Liver (tissue), 9 donors: ENCODE measurements around the gene TRIM71. TPM values are rescaled to one million over a fixed set of nuclear protein-coding genes. Genes with fewer than 3 reads are reported as not detected.

Experiments
- DNase-seq: peaks from one replicate; pipeline ENCODE4 v3.0.0-alpha.2; 2017; ENCODE audit warnings: low spot score
- H3K27ac ChIP-seq, 2 donors: one replicate each; pipeline ENCODE4 v1.7.0; 2013; ENCODE audit warnings: inconsistent platforms in 2 of 2, low read length in 2 of 2, control low read depth in 1 of 2, low read depth in 1 of 2, mild to moderate bottlenecking in 1 of 2
- H3K27me3 ChIP-seq, 4 donors: one replicate each; pipeline versions ENCODE4 v1.6.1 to v1.7.0; 2013; ENCODE audit warnings: low read length in 3 of 4, inconsistent platforms in 1 of 4, mild to moderate bottlenecking in 1 of 4, moderate library complexity in 1 of 4; ENCODE audit not compliant: control insufficient read depth in 4 of 4, insufficient read depth in 4 of 4
- H3K36me3 ChIP-seq, 4 donors: one replicate each; pipeline versions ENCODE4 v1.6.1 to v1.7.0; 2013; ENCODE audit warnings: low read length in 3 of 4, mild to moderate bottlenecking in 3 of 4, low read depth in 1 of 4, moderate library complexity in 1 of 4; ENCODE audit not compliant: control insufficient read depth in 4 of 4, insufficient read depth in 3 of 4
- H3K4me1 ChIP-seq, 4 donors: one replicate each; pipeline versions ENCODE4 v1.6.1 to v1.7.0; 2013; ENCODE audit warnings: low read length in 3 of 4, mild to moderate bottlenecking in 3 of 4, moderate library complexity in 1 of 4; ENCODE audit not compliant: control insufficient read depth in 4 of 4, insufficient read depth in 4 of 4
- H3K4me3 ChIP-seq, 3 donors: one replicate each; pipeline versions ENCODE4 v1.6.1 to v1.7.0; 2013; ENCODE audit warnings: low read length in 3 of 3, control low read depth in 1 of 3, low read depth in 1 of 3, mild to moderate bottlenecking in 1 of 3
- H3K9ac ChIP-seq, 2 donors: one replicate each; pipeline ENCODE4 v1.7.0; 2013; ENCODE audit warnings: low read length in 2 of 2, mild to moderate bottlenecking in 2 of 2, moderate library complexity in 2 of 2, control low read depth in 1 of 2, low read depth in 1 of 2
- H3K9me3 ChIP-seq, 4 donors: one replicate each; pipeline versions ENCODE4 v1.6.1 to v1.7.0; 2013; ENCODE audit warnings: low read length in 3 of 4; ENCODE audit not compliant: control insufficient read depth in 4 of 4
- FOXA2 ChIP-seq: IDR thresholded peaks from 2 replicates; pipeline ENCODE4 v1.6.1; 2016; ENCODE audit warnings: antibody characterized with exemption
- GABPA ChIP-seq, 2 donors: IDR thresholded peaks in 1 of 2; conservative IDR thresholded peaks in 1 of 2; 2 replicates each; pipeline ENCODE4 v1.6.1; 2016; ENCODE audit warnings: antibody characterized with exemption in 2 of 2, mild to moderate bottlenecking in 1 of 2, moderate library complexity in 1 of 2
- JUND ChIP-seq, 2 donors: IDR thresholded peaks; 2 replicates each; pipeline ENCODE4 v1.6.1; 2016; ENCODE audit warnings: antibody characterized with exemption in 2 of 2
- NR2F2 ChIP-seq: IDR thresholded peaks from 2 replicates; pipeline ENCODE4 v1.6.1; 2016; ENCODE audit warnings: antibody characterized with exemption
- REST ChIP-seq: IDR thresholded peaks from 2 replicates; pipeline ENCODE4 v1.6.1; 2016; ENCODE audit warnings: antibody characterized with exemption, mild to moderate bottlenecking
- SP1 ChIP-seq: IDR thresholded peaks from 2 replicates; pipeline ENCODE4 v1.6.1; 2018; ENCODE audit warnings: antibody characterized with exemption, mild to moderate bottlenecking
- ZBTB33 ChIP-seq: IDR thresholded peaks from 2 replicates; pipeline ENCODE4 v1.6.1; 2016; ENCODE audit warnings: antibody characterized with exemption
- WGBS: extraction: QIAGEN DNeasy Blood & Tissue Kit; methylation state at CpG from one replicate; pipeline ENCODE4 v1.1.7; 2013; 5-methylcytosine and 5-hydroxymethylcytosine counted together
- polyA plus RNA-seq, 2 donors: library from polyadenylated mRNA; stranded (reverse) in 1 of 2; unstranded in 1 of 2; fragments of 200-250 nt in 1 of 2; fragments of >200 nt in 1 of 2; fragmentation: Nextera tagmentation in 1 of 2; extraction: Ambion mirVana in 1 of 2; gene quantifications; one replicate each; pipeline versions ENCODE4 v1.2.1 to v1.2.3, GENCODE V29; 2013 to 2015
- total RNA-seq, 2 donors: library from RNA; depleted of rRNA; stranded (reverse); fragments of >200 nt; gene quantifications; one replicate each; pipeline ENCODE4 v1.2.3, GENCODE V29; 2014
- TF ChIP-seq, protein P1 (sequence below): fragments of 150-350 bp; IDR thresholded peaks from 2 replicates; pipeline ENCODE4 v1.5.1; 2017; ENCODE audit warnings: improper control_type of control experiment, low read depth, low read length; ENCODE audit not compliant: missing input control
- donor health status: healthy.
- donor health status: healthy.
- donor health status: healthy.
- donor health status: healthy.
- donor health status: healthy.

Gene TRIM71
- total and polyA plus RNA-seq, 4 donors: under 0.01 to 9.1 TPM; not detected in 2

DNA sequence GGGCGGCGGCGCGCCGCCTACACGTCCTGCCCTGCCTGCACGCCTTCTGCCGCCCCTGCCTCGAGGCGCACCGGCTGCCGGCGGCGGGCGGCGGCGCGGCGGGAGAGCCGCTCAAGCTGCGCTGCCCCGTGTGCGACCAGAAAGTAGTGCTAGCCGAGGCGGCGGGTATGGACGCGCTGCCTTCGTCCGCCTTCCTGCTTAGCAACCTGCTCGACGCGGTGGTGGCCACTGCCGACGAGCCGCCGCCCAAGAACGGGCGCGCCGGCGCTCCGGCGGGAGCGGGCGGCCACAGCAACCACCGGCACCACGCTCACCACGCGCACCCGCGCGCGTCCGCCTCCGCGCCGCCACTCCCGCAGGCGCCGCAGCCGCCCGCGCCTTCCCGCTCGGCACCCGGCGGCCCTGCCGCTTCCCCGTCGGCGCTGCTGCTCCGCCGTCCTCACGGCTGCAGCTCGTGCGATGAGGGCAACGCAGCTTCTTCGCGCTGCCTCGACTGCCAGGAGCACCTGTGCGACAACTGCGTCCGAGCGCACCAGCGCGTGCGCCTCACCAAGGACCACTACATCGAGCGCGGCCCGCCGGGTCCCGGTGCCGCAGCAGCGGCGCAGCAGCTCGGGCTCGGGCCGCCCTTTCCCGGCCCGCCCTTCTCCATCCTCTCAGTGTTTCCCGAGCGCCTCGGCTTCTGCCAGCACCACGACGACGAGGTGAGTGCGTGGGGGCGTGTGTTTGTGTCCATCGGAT, 602 bp downstream of the TRIM71 start (continued):
- TF ChIP-seq, protein P1, sequence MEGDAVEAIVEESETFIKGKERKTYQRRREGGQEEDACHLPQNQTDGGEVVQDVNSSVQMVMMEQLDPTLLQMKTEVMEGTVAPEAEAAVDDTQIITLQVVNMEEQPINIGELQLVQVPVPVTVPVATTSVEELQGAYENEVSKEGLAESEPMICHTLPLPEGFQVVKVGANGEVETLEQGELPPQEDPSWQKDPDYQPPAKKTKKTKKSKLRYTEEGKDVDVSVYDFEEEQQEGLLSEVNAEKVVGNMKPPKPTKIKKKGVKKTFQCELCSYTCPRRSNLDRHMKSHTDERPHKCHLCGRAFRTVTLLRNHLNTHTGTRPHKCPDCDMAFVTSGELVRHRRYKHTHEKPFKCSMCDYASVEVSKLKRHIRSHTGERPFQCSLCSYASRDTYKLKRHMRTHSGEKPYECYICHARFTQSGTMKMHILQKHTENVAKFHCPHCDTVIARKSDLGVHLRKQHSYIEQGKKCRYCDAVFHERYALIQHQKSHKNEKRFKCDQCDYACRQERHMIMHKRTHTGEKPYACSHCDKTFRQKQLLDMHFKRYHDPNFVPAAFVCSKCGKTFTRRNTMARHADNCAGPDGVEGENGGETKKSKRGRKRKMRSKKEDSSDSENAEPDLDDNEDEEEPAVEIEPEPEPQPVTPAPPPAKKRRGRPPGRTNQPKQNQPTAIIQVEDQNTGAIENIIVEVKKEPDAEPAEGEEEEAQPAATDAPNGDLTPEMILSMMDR: no peak

DNA sequence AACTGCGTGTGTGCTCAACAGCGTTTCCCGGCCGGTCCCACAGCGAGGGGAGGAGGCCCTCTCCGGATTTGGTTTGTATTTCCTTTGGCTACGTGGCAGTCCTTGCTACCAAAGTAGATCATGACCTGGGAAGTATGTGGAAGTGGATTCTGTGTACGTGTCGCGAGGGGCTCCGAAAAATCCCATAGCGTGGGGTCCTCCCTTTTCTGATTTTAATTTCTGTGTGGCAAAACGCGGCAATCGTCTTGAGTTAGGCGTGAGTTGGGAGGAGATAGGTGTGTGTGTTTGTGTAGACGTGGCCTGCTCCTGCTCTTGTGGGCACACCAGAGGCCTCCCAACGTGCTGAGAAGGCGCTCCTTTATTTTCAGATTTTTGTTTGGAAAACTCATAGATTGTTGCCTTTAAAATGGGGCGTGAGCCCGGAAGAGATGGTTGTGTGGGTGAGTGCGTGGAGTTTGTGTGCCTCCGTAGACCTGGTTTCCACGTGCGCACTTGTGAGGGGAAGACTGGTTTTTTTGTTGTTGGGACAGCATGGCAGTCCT, 1.2 kb downstream of the TRIM71 start:
- Histone ChIP-seq H3K9me3 (peaks cover 0 to 15% (median 0%) of the 10 kb centered on the region in 4 donors), H3K27me3 (peaks cover 2 to 33% (median 21%) of the 10 kb centered on the region in 4 donors), H3K27ac (no peak overlapping the region), H3K4me3 (peak overlapping the region in 1 of 3 donors; percentile 50), H3K4me1 (peaks cover 16 to 30% (median 21%) of the 10 kb centered on the region in 4 donors), H3K36me3 (no peaks in the 10 kb centered on the region), H3K9ac (no peak overlapping the region)
- WGBS: 31% methylated on average over 25 of the region's 25 CpGs
- DNase-seq: no peak
- no peak for TF ChIP-seq ZBTB33
- TF ChIP-seq NR2F2: no peak
- TF ChIP-seq GABPA (IDR thresholded peaks at IDR 0.05 in 1 of 2, conservative IDR thresholded peaks at IDR 0.05 in 1 of 2): no peak
- no peak for TF ChIP-seq FOXA2
- TF ChIP-seq JUND (IDR thresholded peaks at IDR 0.05): no peak
- no peak for TF ChIP-seq SP1
- no peak for TF ChIP-seq REST
- TF ChIP-seq, protein P1: no peak
